GM10248 (cell line): ENCODE results near the gene LOXHD1.

Experiments
- CTCF ChIA-PET: fragments of 300-600 bp; sonication (Branson Sonifier 250); formaldehyde crosslinking; extraction: SDS; loops from one replicate; lab custom pipeline; 2021; ENCODE audit warnings: antibody characterized with exemption; lab: Yijun Ruan, JAX
- POLR2A ChIA-PET: fragments of 350-650 bp; sonication (Branson Sonifier 250); formaldehyde crosslinking; extraction: SDS; loops from one replicate; lab custom pipeline; 2020; ENCODE audit warnings: antibody characterized with exemption; lab: Yijun Ruan, JAX
- DNase-seq: peaks from one replicate; pipeline ENCODE4 v3.0.0; 2012; ENCODE audit errors: extremely low spot score
- CTCF ChIP-seq: IDR thresholded peaks from 2 replicates; pipeline ENCODE4 v1.5.1; 2012; ENCODE audit warnings: mild to moderate bottlenecking, low read depth; ENCODE audit errors: extremely low read depth, missing control alignments, control extremely low read depth

Gene LOXHD1

GRCh38 chr18:46649071-46649862 is 7.8 kb downstream of the LOXHD1 start:
- no peak for TF ChIP-seq CTCF
- CTCF ChIA-PET = interaction anchor here (1.0 to 4.4 kb wide), 3 partner anchors 10 to 13 kb away, joined by 3 to 39 read pairs (median 4); no protein-coding TSS in a partner anchor
- DNase-seq = no peak
- POLR2A ChIA-PET = no interaction called here

- no peak for DNase-seq
- ChIA-PET CTCF (interaction anchor here (1.3 to 4.4 kb wide), 2 partner anchors 13 to 473 kb away, joined by 3 to 39 read pairs; a partner anchor contains a TSS), POLR2A (no interaction called here)
- no peak for TF ChIP-seq CTCF
These were observed 10.6 kb downstream of the LOXHD1 start for GRCh38 chr18:46646468-46646867.

- POLR2A ChIA-PET = no interaction called here
- CTCF ChIA-PET = interaction anchor here (1.5 kb wide), 1 partner anchor 15 kb away, joined by 6 read pairs; no protein-coding TSS in a partner anchor
- DNase-seq = no peak
- no peak for TF ChIP-seq CTCF
These were observed 14.5 kb downstream of the LOXHD1 start for GRCh38 chr18:46642561-46642960.

GRCh38 chr18:46641917-46642316 is 15.1 kb downstream of the LOXHD1 start:
- TF ChIP-seq CTCF = no peak
- CTCF ChIA-PET = interaction anchor here (1.5 kb wide), 1 partner anchor 16 kb away, joined by 6 read pairs; no protein-coding TSS in a partner anchor
- DNase-seq = no peak
- POLR2A ChIA-PET = no interaction called here

GRCh38 chr18:46639386-46639785 is 17.6 kb downstream of the LOXHD1 start:
- no peak for TF ChIP-seq CTCF
- CTCF ChIA-PET = interaction anchor here (1.5 to 2.8 kb wide), 3 partner anchors 9 to 19 kb away, joined by 4 to 11 read pairs (median 5); no protein-coding TSS in a partner anchor
- no peak for DNase-seq
- POLR2A ChIA-PET = no interaction called here

- ChIA-PET POLR2A (no interaction called here), CTCF (interaction anchor here (1.5 kb wide), 1 partner anchor 13 kb away, joined by 3 read pairs; no protein-coding TSS in a partner anchor)
- DNase-seq = no peak
- TF ChIP-seq CTCF = no peak
These were observed 20.9 kb downstream of the LOXHD1 start for GRCh38 chr18:46636040-46636630.
